Adrenal gland (tissue), 5 donors: Measurements from ENCODE around the gene TMEM116.

ENCODE experiments used
- POLR2A ChIP-seq, 2 donors: fragments of 450-650 bp; IDR thresholded peaks; one replicate each; pipeline ENCODE4 v1.6.1; 2017; ENCODE audit warnings: antibody characterized with exemption in 2 of 2, mild to moderate bottlenecking in 2 of 2, moderate library complexity in 1 of 2
- TF ChIP-seq, protein P1 (sequence below), 6 experiments: fragments of 450-650 bp in 4 of 6; fragments of 200-600 bp in 2 of 6; sonication (generic) in 1 of 6; IDR thresholded peaks; 1 replicate in 5 of 6; 2 replicates in 1 of 6; pipeline versions ENCODE4 v1.5.1 to v1.8.0; 2016 to 2021; ENCODE audit warnings: antibody characterized with exemption in 6 of 6, mild to moderate bottlenecking in 2 of 6, moderate library complexity in 1 of 6
- donor health status: DM: no; HTN: no; CAD: no.

DNA sequence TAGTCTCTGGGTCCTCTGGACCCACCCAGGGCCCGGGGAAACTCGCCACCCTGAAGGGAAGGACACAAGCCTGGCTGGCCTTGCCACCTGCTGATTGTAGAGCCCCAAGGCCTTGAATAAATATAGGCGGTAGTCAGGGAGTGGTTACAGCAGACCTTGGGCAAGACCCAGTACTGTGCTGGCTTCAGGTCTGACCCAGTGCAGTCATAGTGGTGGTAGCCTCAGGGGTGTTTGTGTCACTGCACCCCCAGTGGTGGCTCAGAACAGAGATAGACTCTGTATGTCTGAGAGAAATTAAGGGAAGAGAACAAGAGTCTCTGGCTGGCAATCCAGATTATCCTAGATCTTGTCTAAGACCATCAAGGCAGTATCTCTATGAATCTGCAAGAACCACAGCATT is 107.5 kb downstream of the TMEM116 start:
- TF ChIP-seq POLR2A (IDR thresholded peaks at IDR 0.05): no peak
- TF ChIP-seq, protein P1, sequence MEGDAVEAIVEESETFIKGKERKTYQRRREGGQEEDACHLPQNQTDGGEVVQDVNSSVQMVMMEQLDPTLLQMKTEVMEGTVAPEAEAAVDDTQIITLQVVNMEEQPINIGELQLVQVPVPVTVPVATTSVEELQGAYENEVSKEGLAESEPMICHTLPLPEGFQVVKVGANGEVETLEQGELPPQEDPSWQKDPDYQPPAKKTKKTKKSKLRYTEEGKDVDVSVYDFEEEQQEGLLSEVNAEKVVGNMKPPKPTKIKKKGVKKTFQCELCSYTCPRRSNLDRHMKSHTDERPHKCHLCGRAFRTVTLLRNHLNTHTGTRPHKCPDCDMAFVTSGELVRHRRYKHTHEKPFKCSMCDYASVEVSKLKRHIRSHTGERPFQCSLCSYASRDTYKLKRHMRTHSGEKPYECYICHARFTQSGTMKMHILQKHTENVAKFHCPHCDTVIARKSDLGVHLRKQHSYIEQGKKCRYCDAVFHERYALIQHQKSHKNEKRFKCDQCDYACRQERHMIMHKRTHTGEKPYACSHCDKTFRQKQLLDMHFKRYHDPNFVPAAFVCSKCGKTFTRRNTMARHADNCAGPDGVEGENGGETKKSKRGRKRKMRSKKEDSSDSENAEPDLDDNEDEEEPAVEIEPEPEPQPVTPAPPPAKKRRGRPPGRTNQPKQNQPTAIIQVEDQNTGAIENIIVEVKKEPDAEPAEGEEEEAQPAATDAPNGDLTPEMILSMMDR (IDR thresholded peaks at IDR 0.05): no peak
